GM19455 (cell line): ENCODE measurements around the gene SNTG2.
"Not testable (repeated sequence)": the region's sequence is repeated elsewhere in the genome, so short reads cannot be mapped to it uniquely, and the experiment has no call there.

Experiments used
- ATAC-seq: cut with Tn5 transposase; IDR thresholded peaks from one replicate; pipeline ENCODE4 v1.9.1; 2021; ENCODE audit not compliant: unreplicated experiment

The SNTG2 gene

GRCh38 chr2:1088192-1088860, 137.7 kb downstream of the SNTG2 start:
- ATAC-seq = no peak

- no peak for ATAC-seq
These were observed 138.3 kb downstream of the SNTG2 start for GRCh38 chr2:1088940-1089339.

GRCh38 chr2:1091895-1092585, 141.4 kb downstream of the SNTG2 start:
- no peak for ATAC-seq

GRCh38 chr2:1093668-1094067, 143.0 kb downstream of the SNTG2 start:
- not testable (repeated sequence) for ATAC-seq

- no peak for ATAC-seq
These were observed 146.5 kb downstream of the SNTG2 start for GRCh38 chr2:1097101-1097500.

GRCh38 chr2:1099418-1099817, 148.8 kb downstream of the SNTG2 start:
- ATAC-seq = no peak

GRCh38 chr2:1101011-1101782, 150.5 kb downstream of the SNTG2 start:
- no peak for ATAC-seq

GRCh38 chr2:1101982-1102590, 151.4 kb downstream of the SNTG2 start:
- ATAC-seq = no peak

GRCh38 chr2:1104364-1104763, 153.7 kb downstream of the SNTG2 start:
- no peak for ATAC-seq

- not testable (repeated sequence) for ATAC-seq
These were observed 155.7 kb downstream of the SNTG2 start for GRCh38 chr2:1106344-1106743.

- no peak for ATAC-seq
These were observed 165.3 kb downstream of the SNTG2 start for GRCh38 chr2:1115843-1116539.

- no peak for ATAC-seq
These were observed 166.9 kb downstream of the SNTG2 start for GRCh38 chr2:1117569-1117968.

GRCh38 chr2:1125217-1125616, 174.6 kb downstream of the SNTG2 start:
- ATAC-seq = no peak

GRCh38 chr2:1125633-1126370, 175.2 kb downstream of the SNTG2 start:
- ATAC-seq = no peak

GRCh38 chr2:1129982-1130381, 179.3 kb downstream of the SNTG2 start:
- ATAC-seq = no peak

- ATAC-seq = no peak
These were observed 180.3 kb downstream of the SNTG2 start for GRCh38 chr2:1130922-1131321.

- no peak for ATAC-seq
These were observed 181.8 kb downstream of the SNTG2 start for GRCh38 chr2:1132328-1132969.

GRCh38 chr2:1133896-1134295, 183.2 kb downstream of the SNTG2 start:
- ATAC-seq = not testable (repeated sequence)

GRCh38 chr2:1134629-1135028, 184.0 kb downstream of the SNTG2 start:
- no peak for ATAC-seq

- ATAC-seq = no peak
These were observed 185.4 kb downstream of the SNTG2 start for GRCh38 chr2:1136067-1136466.
